Cerebellar nuclear complex (tissue), 1 donor: Measurements from ENCODE around the gene CCDC92.

Experiments used
- DNase-seq, 2 experiments: peaks; one replicate each; lab custom pipeline; 2025; lab: John Stamatoyannopoulos, UW

Gene CCDC92

DNA sequence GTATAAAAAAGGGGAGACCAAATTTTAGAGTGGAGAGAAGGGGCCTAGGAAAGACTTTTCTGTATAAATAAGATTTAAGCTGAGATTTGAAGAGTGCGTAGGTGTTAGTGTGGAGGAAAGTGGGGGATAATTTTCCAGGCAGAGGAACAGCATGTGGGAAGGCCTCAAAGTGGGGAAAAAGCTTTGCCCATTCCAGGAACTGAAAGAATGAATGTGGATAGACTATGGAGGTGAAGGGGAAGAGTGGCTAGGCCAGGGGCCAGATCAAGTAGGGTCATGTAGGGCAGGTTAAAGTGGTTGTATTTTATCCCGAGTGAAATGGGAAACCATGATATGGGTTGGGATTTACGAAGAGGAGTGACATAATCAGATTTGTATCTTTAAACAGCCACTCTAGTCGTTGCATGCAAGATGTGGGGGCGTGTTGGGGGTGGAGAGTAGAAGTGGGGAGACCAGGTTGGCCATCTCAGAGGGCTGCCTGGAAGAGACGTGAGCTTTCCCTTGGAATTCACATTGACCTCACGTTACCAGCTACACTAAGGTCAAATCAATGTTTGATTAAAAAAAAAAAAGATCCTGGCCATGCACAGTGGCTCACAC, 3.7 kb upstream of the CCDC92 start:
- no peak for DNase-seq

DNA sequence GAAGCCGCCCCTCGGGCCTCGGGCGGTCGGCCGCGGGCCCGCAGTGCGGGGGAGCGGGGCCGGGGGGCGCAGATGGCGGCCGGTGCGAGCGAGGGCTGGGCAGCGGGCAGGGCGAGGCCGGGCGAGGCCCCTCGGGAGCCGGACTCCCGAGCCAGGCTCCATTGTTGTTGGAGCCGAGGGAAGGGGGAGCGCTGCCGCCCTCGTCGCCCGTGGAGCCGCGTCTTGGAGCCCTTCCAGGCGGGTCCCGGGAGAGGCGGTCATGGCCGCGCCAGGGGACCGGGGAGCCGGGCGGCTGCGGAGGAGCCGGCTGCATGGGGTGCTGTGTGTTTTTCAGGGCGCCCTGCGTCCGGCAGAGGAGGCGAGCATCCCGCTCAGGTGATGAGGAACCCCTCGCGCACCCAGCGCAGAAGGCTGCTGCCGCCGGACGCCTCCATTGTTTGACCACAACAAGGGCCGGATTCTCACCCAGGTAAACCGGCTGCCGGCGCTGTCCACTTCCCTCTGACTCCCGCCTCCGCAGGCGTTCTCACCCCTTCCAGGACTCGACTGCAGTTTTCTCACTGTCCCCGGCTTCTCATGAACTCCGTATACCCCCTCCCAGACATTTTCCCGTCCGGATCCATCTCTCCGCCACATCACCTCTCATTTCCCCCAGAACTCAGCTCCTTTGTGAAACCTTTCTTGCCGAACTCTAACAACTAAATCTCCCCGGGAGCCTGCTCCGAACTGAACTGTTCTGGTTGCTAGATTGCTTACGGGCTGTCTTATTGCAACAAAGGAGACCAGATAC, 1.1 kb upstream of the CCDC92 start:
- DNase-seq, result no peak

DNA sequence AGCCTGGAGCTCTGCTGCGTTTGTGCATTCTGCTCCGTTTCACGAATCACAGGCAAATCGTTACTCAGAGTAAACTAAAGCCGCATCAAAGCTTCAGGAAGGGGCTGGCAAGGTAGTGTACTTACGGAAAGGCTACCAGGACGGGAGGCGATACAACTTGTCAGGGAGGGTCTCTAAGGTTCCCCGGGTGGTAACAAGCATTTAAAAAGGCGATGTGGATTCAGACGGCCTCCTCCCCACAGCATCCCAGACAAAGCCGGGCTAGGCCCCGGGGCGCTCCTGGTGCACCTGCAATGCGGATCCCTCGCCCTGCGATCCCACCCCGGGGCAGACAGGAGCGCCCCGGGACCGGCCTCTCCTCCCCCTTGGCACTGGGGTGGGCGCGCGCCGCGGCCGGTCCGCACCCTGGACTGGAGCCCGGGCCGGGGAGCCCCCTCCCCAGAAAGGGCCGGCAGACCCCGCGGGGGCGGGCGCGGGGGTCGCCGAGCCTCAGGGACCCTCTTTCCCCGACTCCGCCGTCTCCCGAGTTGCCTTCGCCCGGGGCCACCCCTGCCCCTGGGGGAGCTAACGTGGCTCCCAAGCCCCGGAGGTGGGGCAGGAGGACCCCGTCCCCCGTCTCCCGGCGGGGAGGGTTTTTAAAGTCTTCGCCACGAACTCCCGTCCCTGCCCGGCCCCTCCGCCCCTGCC, 718 bp downstream of the CCDC92 start:
- DNase-seq, result peak in 1 of 2 experiments; percentile 18

DNA sequence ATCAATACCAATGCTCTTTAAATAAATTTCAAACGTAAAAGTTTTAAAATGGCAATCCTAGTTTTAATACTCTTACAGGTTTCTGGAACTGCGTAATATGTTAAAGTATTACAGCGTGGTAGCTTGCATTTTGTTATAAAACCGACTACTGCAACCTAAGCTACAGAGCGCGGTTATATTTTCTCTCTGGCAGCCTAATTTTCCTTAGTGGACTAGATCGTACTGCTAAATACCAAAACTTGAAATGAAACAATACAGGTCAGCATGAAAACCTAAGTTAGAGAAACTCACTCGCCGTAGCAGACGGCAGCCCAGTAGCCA, 1.2 kb downstream of the CCDC92 start:
- DNase-seq, result no peak

DNA sequence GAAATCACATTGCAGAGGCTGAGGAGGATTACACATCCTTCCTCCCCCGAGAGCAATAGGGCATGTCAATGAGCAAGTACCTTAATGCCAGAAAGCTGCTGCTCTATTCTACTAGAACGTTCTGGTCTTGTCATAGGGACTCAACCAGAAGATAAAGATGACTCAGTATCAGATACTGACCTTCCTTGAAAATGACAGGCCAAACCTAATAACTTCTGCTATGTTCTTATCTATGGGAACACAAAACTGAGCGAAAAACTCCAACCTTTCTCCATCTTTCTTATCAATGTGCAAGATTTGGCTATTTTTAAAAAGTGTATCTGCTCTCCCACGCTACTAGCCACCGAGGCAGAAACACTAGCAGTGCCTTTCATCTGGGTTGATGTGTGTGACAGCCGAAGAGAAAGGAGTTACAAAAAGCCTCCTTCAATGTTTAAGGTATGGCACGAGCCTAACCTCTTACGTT, 5.5 kb downstream of the CCDC92 start:
- no peak for DNase-seq

DNA sequence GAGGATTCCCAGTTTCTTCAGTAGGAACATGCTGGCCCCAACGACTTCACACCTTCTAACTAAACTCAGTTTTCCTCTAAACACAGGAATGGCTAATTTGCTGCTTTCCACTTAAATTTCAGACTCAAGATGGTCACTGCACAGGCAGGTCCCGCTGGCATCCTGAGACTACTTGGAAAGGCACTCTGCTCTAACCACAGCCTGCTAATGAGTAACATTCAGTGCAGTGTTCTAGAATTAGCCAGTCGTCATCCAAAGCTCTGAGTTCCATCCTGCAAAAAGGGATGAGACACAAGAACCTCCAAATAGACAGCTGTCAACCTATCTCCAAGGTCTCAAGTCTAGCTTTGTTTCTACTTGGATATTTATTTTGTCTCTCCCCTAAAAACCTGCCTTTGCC, 6.0 kb downstream of the CCDC92 start:
- no peak for DNase-seq

DNA sequence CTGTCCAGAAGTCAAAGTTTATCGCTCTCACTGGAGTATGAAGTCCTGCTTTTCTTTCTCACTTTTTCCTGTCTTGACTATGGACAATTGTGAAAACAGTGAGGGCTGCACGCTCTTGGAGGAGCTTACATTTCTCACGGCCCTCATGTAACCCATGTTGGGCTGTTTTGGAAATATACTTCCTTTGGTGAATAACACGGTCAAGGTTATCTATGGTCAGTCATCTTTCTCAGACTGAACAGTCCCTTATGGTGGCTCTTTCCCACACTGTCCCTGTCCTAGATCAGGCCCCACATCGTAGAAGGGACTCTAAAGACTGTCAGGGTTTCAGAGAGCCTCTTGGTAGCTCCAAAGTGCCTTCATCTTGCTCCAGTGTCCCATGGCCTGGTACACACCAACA, 7.2 kb downstream of the CCDC92 start:
- DNase-seq, result no peak

DNA sequence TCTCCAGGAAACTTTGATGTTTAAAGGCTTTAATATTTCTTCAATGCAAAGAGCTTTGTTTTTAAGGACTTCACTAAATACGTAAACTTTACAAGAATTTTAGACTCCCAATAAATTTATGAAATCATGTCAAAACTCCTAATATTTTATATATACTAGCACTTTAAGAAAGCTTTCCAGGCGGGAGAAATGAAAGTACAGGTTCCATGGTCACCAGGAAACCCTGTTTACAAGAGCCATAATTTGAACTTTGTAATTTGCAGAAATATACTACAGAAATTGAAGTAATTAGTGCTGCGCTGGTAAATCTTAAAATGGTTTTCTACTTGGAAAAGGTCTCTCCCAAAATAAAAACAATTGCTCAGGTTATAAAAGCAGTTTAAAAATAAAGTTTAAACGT, 8.8 kb downstream of the CCDC92 start:
- no peak for DNase-seq

DNA sequence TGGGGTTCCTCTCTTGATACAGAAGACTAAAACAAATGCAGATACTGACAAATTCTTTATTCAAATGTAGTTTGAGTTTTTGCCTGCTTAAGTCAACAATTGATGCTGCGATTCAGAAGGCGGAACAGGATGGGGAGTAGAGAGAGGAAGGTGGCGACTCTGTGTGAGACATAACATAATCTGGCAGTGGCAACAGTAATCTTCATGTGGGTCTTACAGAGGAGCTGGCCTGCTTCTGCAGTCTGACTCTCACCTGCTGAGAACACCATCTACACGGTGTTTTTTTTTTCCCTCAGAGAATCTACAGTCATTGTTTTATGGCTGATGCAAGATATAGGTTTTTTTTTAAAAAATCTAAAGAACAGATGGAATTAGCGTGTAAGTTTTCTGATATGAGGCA, 10.1 kb downstream of the CCDC92 start:
- no peak for DNase-seq

DNA sequence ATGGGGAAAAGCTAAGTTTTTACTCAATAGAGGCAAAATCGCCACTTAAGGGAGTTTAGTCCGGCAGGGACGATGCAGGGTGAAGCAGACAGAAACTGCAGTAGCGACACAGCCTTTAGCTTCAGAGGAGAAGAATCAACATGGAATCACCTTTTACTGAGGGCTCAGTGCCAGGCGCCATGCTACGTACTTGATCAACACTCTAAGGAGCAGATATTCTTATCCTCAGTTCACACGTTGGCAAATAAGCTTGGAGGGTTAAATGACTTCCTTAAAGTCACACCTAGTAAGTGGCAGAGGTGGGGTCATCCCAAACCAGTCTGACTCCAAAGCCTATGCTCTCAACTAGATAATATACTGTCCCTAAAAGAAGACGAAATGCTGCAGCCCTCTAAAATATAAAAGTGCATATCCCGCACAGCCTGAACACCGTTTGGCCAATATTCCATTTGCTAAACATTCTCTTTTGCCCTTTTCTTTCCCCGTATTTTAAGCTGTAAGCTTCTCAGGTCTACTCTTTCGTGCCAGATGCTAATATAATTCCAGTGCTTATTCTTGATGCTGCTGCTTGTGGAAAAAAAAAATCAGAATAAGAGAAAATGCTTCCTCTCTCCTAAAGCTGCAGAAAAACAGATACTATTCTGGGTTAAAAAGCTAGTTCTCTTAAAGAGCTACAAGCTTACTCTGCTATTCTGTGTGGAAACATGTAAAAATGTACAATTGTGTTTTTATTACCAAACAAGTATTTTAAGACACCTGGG, 10.9 kb downstream of the CCDC92 start:
- no peak for DNase-seq

DNA sequence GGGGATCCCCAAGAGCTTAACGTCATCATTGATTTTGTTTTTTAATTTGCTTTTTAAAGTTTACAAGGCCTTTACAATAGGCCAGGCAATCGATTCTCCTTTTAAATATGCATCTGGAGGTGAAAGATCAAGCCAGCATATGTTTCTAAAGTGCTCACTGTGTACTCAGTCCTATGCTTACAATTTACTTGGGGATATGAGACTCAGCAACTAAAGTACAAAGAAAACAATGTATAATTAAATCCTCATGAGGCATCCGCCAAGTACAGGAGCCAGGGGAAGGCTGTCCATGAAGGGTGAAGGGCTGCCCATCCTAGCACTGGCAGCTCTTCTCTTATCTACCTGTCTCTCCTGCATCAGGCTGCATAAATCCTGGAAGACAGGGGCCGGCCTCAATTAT, 11.8 kb downstream of the CCDC92 start:
- no peak for DNase-seq

DNA sequence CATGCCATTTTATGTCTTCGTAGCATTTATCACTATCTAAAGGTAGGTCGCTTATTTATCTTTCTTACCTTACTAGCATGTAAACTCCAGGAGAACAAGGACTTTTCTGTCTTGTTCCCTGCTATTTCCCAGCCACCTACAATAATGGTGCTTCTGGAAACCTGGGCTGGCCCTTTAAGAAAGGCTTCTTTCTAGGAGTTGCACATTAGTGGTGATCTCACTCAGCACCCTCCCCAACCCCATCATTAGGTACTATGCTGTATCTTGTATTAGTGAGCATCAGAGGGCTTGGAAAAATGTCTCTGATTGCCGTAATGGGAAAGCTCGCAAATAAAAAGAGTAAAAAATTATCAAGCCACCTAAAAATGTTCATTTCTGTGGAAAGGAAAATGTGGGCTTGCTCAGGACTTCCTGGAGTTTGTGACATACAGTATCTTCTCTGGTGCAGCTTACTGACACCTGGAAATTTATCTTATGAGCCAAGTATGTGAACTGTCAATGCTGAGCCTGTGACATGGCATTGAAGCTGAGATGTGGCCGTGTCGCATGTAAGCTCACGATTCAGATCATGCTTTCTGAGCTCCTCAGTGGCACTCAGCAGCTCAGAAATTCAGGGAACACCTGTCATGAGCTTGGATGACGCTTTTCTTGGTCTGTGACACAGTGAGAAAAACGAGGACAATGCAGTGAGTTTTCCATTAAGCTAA, 12.4 kb downstream of the CCDC92 start:
- no peak for DNase-seq

DNA sequence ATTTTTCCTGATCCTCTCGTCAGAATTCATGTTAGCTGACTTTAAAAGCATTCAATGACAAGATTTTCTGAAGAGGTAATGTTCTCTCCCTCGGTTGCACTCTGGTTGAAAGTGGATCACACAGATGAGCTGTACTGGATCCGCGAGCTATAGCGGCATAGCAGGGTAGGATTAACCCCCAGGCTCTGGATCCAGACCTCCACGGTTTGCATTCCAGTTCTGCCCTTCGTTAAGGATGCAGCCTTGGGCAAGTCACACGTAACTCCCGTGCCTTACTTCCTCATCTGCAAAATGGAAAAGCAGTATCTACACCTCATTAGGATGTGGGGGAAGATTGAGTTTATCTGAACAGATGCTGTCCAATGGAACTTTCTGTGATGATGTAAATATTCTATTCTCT, 13.8 kb downstream of the CCDC92 start:
- no peak for DNase-seq

DNA sequence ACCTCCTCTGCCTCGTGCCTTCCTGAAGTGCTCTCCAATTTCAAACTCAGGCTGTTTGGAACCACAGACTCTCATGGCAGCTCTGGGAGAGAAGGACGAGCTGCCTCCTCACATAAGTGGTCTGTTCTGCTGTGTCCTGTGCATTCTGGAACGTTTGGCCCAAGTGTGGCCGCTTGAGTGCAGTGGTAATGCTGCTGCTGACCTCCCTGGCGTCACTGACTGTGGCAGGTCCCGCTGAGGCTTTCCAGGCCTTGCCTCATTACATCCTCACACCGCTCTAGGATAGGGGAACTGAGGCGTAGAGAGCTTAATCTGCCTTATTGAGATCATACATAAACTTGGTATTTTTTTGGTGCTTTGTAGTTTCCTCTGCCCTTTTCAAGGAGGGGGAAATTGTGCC, 14.2 kb downstream of the CCDC92 start:
- DNase-seq, result no peak

DNA sequence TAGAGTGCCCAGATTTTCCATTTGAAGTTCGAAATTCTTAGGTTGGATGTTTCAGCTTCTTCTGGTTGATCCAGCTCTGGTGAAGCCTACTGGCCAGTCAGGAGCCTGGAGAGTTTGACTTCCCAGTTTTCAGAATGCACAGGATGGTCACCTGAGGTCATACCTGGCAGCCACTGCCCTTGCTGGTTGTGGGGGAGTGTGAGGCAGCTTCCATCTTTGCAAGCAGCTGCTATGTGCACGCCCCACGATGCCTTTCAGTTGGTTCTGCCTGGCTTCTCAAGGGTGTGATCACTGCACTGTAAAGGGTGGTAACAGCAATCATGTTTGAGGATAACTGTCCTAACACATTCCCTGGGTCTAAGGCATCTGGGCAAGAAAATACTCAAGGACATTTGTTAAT, 15.4 kb downstream of the CCDC92 start:
- no peak for DNase-seq

DNA sequence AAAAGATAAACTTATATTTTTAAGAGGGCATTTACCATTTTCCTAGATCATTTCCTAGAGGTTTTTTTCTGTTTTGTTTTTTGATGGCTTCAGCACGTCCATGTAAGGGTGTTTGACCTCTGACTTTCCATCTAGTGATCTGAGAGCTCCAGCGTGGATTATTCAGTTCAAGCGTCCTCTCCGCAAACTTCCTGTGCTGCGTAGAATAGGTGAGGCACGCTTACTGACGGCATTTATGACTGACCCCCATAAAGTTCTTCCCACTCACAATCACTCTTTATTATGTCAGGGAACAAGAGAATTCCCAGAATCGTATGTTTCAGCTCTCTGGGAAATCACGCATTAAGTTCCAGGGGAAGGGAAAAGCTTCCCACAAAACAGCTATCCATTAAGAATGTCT, 16.4 kb downstream of the CCDC92 start:
- DNase-seq, result no peak

DNA sequence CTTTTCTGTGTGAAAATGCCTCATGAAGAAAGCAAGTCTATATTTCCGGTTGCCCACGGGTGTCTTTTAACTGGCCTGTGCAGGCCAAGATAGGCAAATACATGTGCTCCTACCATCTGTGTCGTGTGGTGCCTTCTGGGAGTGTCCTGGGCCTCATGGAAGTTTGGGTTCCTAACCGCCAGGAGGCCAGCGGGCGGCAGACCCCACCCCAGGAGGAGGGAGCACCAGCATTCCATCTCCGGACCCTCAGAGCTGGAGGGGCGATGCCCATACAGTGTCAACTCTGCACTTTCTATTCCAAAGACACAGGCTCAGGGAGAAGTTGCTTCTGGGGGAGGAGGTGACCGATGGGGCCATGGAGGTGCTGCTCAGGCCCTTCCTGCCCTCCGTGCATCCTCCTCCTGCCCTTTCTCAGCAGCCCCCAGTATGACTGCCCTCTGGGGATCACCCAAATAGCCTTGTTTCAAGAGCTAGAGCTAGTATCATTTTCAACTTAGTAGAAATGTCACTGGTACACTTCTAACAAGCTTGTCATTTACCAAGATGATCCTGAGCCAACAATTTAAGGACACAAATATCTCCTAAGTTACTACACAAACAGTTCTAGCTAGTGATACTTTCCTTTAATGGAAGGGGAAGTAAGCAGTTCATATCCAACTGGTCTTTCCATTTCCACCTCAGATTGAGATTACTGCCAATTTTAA, 17.8 kb downstream of the CCDC92 start:
- DNase-seq, result no peak

DNA sequence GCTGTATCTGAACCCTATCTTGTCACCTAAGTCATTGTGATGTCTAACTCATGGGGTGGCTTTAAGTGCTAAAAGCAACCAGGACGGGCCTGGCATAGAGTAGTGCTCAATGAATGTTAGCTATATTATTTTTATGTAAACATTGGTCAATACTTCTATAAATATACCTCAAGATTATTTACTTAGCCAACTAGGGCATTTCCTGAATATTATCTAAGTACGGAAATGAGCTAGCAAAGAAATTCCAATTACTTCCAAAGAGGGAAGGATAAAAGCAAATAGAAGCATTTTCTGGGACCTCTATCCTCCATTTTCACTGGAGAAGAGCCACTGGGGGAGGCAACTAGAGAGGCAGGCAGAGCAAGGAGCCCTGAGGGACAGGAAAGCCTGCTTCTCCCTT, 20.6 kb downstream of the CCDC92 start:
- no peak for DNase-seq

DNA sequence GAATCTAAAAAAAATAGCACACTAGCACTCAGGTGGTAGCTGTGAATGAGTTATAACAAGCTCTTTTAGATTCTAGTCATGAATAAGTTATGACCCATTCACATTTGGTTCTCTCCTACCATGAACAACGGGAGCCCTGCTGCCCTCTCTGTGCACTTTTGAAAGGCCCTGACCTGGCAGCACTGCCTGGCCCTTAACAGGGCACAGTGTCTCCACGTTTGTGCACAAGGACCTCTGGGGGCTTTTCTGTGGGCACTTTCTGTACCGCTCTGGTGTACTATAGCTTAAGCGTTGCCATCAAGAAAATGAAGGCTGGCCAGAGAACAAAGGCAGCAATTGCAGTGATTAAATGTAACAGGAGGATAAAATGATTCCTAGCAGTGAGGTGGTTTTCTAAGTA, 21.2 kb downstream of the CCDC92 start:
- DNase-seq, result no peak

DNA sequence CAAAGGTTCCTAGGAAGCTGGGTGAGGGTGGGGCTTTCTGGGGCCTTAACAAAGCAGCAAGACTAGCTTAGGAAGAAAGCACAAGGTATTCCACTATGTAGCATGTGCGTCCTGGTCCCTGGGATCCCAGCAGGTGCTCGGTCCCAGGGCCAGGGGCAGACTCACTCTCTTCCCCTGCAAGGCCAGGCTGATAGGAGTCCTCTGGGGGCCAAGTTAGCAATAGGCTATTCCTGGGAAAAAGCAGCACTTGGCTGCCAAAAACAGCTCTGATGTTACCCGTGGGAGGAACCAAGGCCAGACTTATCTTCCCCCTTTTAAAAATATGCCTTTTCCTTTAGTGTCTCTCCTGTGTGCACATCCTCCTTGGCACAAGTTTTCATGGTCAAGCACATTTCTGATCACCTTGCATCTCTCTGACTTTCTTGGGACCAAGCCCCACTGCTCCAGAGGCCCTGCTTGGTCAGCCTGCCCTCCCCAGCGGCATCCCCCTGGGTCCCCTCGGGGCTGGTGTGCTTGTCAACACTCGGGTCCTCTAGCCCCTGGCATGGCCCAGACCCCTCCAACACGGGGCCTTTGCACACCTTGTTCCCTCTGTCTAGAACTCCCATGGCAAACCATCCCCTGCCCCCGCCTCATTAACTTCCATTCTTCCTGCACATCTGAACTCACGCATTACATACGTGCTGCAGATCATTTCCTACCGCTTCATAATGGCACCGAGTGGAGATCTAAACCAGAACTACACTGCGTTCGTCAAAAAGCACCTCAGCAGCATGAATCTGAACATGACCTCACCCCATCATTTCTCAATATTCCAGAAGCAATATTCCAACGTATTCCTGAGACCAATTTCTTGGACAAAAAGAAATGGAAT, 21.9 kb downstream of the CCDC92 start:
- no peak for DNase-seq
